Adipocyte (in vitro differentiated cells): ENCODE results near the gene SIAH1.
"Not testable (repeated sequence)": the region's sequence is repeated elsewhere in the genome, so short reads cannot be mapped to it uniquely, and the experiment has no call there.

Source experiments
- DNase-seq: peaks from one replicate; pipeline ENCODE4 v3.0.0-alpha.2; 2015; ENCODE audit warnings: low read depth
- H3K27me3 ChIP-seq: replicated peaks from 2 replicates; pipeline ENCODE4 v1.7.0; 2013; ENCODE audit warnings: mild to moderate bottlenecking, low read length, moderate library complexity; ENCODE audit not compliant: control insufficient read depth, insufficient read depth
- H3K36me3 ChIP-seq: 2 replicates; pipeline ENCODE4 v1.7.0; 2013; ENCODE audit warnings: low read length, mild to moderate bottlenecking, moderate library complexity; ENCODE audit not compliant: control insufficient read depth, insufficient read depth, severe bottlenecking
- H3K4me1 ChIP-seq: 2 replicates; pipeline ENCODE4 v1.7.0; 2013; ENCODE audit warnings: mild to moderate bottlenecking, low read length, moderate library complexity; ENCODE audit not compliant: control insufficient read depth, insufficient read depth
- H3K4me3 ChIP-seq: 2 replicates; pipeline ENCODE4 v1.7.0; 2013; ENCODE audit warnings: mild to moderate bottlenecking, low read length, moderate library complexity
- H3K9ac ChIP-seq: 2 replicates; pipeline ENCODE4 v1.7.0; 2013; ENCODE audit warnings: mild to moderate bottlenecking, low read length, moderate library complexity
- H3K9me3 ChIP-seq: 2 replicates; pipeline ENCODE4 v1.7.0; 2013; ENCODE audit warnings: mild to moderate bottlenecking, low read length, moderate library complexity; ENCODE audit not compliant: control insufficient read depth

The SIAH1 gene

DNA sequence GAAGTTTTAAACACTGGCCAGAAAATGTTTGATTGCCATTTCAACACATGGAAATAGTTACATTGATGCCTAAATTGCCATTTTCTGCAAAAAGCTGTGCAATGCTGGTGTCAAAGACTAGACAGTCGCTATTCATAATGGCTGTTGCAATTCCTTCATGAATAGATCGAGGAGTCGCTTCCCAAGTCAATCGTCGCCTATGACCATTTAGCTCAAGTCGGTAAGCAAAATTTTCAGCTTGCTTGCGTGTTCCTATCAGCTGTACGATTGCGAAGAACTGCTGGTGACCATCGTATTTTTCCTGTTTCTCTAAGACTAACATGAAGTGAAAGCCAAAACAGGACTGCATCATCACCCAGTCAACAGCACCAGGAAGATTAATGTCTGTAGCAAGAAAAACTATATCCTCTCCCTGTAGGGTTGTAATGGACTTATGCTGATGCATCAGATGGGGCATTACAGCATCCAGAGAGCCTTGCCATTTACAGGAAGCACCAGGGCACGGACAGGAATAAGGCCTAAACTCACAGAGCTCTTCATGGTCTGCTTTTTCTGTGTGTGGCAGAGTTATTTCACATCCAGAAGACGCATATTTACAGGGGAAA is 23.6 kb downstream of the SIAH1 start:
- DNase-seq, result no peak
- peaks cover 35% of the 10 kb centered on the region for H3K4me1 ChIP-seq
- no peak overlapping the region for H3K9ac ChIP-seq
- H3K36me3 ChIP-seq, result peaks cover 35% of the 10 kb centered on the region
- no peak overlapping the region for H3K4me3 ChIP-seq
- H3K9me3 ChIP-seq, result no peaks in the 10 kb centered on the region
- no peaks in the 10 kb centered on the region for H3K27me3 ChIP-seq

DNA sequence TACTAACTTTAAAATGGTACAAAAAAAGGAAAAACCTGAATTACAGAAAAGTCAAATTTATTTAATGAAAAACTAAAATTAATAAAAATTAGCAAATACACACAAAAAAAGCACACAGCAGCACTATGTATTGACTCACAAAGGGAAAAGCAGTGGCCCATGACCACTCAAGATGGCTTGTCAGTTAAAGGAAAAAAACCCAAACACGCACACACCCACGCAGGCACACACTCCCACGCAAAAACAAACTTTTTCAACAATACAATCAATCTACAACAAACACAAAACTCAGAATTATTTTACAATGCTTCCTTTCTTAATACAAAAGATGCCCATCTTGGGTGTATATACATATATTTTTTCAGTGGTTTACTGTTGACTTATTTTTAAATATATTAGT is 24.2 kb downstream of the SIAH1 start:
- no peak overlapping the region for H3K9ac ChIP-seq
- H3K9me3 ChIP-seq, result no peaks in the 10 kb centered on the region
- DNase-seq, result no peak
- peaks cover 36% of the 10 kb centered on the region for H3K4me1 ChIP-seq
- no peak overlapping the region for H3K4me3 ChIP-seq
- H3K36me3 ChIP-seq, result peaks cover 36% of the 10 kb centered on the region
- H3K27me3 ChIP-seq, result no peaks in the 10 kb centered on the region

DNA sequence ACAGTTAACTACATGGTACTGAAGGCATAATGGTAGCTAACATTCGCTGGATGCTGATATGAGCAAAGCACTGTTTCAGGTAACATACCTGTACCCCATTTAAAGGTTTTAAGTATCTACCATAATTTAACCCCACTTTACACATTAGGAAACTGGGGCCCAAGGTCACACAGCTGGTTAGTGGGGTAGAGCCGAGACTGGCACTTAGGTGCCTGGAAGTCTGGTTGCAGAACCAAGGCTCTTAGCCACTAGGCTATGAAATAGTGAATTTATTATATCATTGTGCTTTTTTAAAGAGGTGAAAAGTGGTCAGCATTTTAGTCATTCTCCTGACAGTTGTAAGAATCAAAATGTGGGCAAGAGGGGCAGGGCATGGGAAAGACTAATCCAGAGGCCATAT is 25.2 kb downstream of the SIAH1 start:
- no peak overlapping the region for H3K4me3 ChIP-seq
- no peaks in the 10 kb centered on the region for H3K27me3 ChIP-seq
- no peak overlapping the region for H3K9ac ChIP-seq
- peaks cover 45% of the 10 kb centered on the region for H3K36me3 ChIP-seq
- H3K9me3 ChIP-seq, result no peaks in the 10 kb centered on the region
- peaks cover 39% of the 10 kb centered on the region for H3K4me1 ChIP-seq
- DNase-seq, result no peak

DNA sequence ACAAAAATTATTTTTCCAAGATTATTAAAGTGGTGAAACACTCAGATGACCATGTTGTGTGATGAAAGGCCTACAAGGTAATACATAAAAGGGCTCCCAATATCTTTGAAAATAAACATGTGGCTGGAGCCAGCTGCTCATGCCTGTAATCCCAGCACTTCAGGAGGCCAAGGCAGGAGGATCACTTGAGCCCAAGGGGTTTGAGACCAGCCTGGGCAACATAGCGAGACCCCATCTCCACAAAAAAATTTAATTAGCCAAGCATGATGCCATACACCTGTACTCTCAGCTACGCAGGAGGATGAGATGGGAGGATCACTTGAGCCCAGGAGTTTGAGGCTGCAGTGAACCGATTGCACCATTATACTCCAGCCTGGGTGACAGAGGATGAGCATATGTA is 26.8 kb downstream of the SIAH1 start:
- H3K9me3 ChIP-seq, result no peaks in the 10 kb centered on the region
- H3K36me3 ChIP-seq, result peaks cover 49% of the 10 kb centered on the region

DNA sequence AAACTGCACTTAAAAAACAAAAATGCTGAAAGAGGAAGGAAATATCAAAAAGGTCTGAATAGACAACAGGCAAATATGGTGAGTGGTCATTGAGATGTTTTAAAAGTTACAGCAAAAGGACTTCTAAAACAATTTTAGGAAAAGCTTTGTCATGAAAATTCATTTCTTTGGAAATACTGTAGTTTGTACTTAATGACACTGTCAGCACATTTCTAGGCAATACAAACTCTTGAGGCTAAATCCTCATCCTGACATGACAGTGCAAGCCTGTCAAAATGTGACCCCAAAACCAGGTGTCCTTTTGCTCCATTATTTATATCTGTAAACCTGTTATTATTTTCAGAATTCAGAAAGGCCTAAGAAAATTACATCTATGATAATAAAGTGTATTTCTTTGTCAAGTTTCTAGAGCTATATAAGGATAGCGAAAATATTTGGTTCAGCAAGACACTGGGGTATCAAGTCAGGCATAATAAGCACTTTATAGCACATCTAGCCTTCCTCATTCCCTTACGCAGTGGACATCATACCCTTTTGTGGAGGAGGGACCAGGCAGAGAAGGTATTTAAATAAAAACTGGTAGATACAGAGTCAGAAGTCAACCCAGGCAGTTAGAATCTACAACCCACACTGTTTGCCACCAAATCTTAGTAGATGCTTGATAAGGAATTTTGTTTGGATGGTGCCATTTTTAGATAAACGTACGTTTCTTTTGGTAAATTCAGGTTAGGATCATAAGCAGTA is 28.4 kb downstream of the SIAH1 start:
- H3K9ac ChIP-seq, result no peak overlapping the region
- no peak overlapping the region for H3K4me3 ChIP-seq
- no peak for DNase-seq
- no peaks in the 10 kb centered on the region for H3K9me3 ChIP-seq
- H3K36me3 ChIP-seq, result peaks cover 57% of the 10 kb centered on the region
- peaks cover 28% of the 10 kb centered on the region for H3K4me1 ChIP-seq
- no peaks in the 10 kb centered on the region for H3K27me3 ChIP-seq

More for the DNA sequence above, 26.8 kb downstream of the SIAH1 start:
- no peak for DNase-seq
- Histone ChIP-seq H3K9ac (no peak overlapping the region), H3K27me3 (no peaks in the 10 kb centered on the region), H3K4me1 (peaks cover 35% of the 10 kb centered on the region), H3K4me3 (no peak overlapping the region)

DNA sequence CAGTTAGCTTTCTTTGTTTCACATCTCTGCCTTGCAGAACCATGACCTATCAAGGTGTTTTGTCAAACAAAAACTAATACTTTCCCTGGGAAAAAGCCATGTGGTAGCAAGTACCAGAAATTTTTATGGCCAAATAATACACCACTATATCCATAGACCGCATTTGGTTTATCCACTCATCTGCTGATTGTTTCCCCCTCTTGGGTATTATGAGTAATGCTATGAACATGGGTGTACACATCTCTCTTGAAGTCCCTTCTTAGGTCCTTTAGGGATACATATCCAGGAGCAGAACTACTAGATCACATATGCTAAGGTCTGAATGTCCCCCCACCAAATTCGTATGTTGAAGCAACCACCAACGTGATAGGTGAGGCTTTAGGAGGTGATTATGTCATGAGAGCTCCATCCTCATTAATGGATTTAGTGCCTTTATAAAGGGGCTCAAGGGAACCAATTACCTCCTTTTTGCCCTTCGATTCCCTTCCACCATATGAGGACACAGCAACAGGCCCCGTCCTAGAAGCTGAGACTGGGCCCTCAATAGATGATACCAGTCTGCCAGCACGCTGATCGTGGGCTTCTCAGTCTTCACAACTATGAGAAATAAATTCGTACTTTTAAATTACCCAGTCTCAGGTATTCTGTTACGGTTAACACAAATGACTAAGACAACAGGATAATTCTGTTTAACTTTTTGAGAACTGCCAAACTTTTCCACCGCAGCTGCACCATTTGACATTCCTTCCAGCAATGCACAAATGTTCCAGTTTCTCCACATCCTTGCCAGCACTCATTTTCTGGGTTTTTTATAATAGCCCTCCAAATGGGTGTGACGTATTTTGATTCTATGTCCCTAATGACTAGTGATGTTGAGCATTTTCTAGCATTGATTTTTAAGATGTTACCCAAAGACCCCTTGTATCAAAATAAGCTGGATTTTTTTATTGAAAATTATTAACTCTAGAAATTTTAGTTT is 30.0 kb downstream of the SIAH1 start:
- H3K9ac ChIP-seq, result no peak overlapping the region
- H3K9me3 ChIP-seq, result no peaks in the 10 kb centered on the region
- no peak for DNase-seq
- H3K4me1 ChIP-seq, result peaks cover 28% of the 10 kb centered on the region
- peaks cover 63% of the 10 kb centered on the region for H3K36me3 ChIP-seq
- no peak overlapping the region for H3K4me3 ChIP-seq
- H3K27me3 ChIP-seq, result no peaks in the 10 kb centered on the region

DNA sequence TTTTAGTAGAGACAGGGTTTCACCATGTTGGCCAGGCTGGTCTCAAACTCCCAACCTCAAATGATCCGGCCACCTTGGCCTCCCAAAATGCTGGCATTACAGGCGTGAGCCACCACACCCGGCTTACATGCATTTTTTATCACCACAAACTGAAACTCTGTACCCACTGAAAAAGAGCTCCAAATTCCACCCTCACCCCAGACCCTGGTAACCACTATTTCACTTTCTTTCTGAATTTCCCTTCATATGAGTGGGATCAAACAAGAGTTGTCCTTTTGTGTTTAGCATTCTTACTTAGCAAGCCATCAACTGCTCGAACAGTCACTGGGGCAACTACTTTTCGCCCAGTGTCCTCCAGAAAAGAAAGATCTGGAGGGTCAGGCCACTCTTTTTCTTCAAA is 30.8 kb downstream of the SIAH1 start:
- not testable (repeated sequence) for H3K9ac ChIP-seq, DNase-seq, H3K9me3 ChIP-seq, H3K4me3 ChIP-seq, H3K27me3 ChIP-seq
- Histone ChIP-seq H3K4me1 (peaks cover 24% of the 10 kb centered on the region), H3K36me3 (peaks cover 67% of the 10 kb centered on the region)

DNA sequence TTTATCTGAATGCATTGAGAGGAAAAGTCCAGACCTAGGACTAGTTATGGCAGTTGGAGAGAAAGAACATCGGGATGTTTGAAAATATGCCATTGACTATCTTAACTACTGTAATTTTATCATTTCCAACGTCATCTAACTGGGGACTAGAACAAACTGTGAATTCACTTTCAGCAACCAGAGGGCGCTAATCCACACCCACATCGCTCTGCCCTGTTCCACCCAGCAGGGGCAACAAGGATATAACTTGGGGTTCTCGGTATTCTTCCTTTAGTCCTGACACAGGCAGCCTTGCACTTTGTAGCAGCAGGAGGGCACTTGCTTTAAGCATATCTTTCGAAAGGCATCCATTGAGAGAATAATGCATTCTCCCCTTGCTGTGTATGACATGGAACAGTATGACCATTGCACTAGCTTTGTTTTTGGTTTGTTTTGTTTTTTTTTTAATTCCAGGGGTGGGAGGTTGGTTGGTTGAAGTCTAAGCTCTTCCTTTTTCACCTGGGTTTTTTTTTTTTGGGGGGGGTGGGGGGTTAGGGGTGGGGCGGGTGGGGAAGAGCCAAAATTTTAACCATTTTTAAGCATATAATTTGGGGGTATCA is 31.5 kb downstream of the SIAH1 start:
- H3K4me3 ChIP-seq, result no peak overlapping the region

DNA sequence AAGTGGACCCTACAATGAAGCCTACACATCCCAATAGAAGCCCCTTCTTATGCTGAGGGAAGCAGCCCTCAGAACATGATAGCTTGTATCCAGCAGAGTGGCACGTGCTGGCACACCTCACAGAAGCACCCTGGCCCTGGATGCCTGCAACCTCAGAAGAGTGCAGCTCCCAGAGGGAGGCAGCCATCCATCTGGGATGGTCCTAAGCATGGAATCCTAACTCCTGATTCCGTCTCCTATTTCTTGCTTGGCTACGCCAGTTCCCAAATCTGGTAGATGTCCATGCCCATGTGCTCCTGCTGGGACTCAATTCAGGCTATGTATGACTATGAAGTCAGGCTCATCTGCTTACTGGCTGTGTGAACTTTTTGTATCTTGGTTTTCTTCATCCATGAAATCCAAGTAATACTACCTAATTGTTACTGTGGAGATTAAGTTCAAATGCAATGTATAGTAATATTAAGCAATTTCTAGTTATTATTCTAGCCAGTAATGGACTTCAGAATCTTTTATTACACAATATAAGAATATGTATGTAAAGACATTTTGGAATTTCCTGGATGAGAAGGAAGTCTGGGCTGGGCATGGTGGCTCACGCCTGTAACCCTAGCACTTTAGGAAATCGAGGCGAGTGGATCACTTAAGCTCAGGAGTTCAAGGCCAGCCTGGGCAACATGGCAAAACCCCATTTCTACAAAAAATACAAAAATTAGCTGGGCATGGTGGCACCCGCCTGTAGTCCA is 32.4 kb downstream of the SIAH1 start:
- H3K27me3 ChIP-seq, result no peaks in the 10 kb centered on the region
- H3K4me1 ChIP-seq, result peaks cover 24% of the 10 kb centered on the region
- H3K4me3 ChIP-seq, result no peak overlapping the region
- peaks cover 75% of the 10 kb centered on the region for H3K36me3 ChIP-seq
- no peak for DNase-seq
- H3K9ac ChIP-seq, result no peak overlapping the region
- H3K9me3 ChIP-seq, result no peaks in the 10 kb centered on the region

More for the DNA sequence above, 31.5 kb downstream of the SIAH1 start:
- H3K9me3 ChIP-seq, result no peaks in the 10 kb centered on the region
- no peaks in the 10 kb centered on the region for H3K27me3 ChIP-seq
- H3K36me3 ChIP-seq, result peaks cover 74% of the 10 kb centered on the region
- peak; percentile 81 for DNase-seq
- H3K9ac ChIP-seq, result no peak overlapping the region
- H3K4me1 ChIP-seq, result peaks cover 24% of the 10 kb centered on the region

DNA sequence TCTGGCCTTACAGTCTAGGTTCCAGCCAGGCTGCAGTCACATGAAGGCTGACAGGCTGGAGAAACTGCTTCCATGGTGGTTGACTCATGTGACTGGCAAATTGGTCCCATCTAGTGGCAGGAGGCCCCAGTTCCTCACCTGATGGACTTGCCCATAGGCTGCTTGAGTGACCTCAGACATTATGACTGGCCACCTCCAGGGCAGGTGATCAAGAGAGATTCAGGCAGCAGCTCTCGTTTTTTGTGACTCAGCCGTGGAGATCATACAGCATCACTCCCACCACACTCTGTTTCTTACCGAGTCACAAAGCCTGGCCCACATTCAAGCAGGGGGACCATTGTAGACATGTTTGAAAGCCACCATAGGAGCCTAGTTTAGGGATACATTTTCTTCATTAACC is 34.5 kb downstream of the SIAH1 start:
- Histone ChIP-seq H3K9me3 (no peaks in the 10 kb centered on the region), H3K27me3 (no peaks in the 10 kb centered on the region), H3K36me3 (peaks cover 70% of the 10 kb centered on the region)

More for the DNA sequence above, 34.5 kb downstream of the SIAH1 start:
- H3K4me3 ChIP-seq, result no peak overlapping the region
- no peak overlapping the region for H3K9ac ChIP-seq
- H3K4me1 ChIP-seq, result peaks cover 11% of the 10 kb centered on the region
- DNase-seq, result no peak
